GM12864 (cell line): ENCODE results near the gene CAMK2D.

Experiments used
- DNase-seq: peaks from one replicate; pipeline ENCODE4 v3.0.0-alpha.2; 2011; ENCODE audit warnings: low read depth
- H3K4me3 ChIP-seq: 2 replicates; pipeline ENCODE4 v1.5.1; 2011; ENCODE audit warnings: mild to moderate bottlenecking, low read depth, low read length, control low read depth
- TF ChIP-seq, protein P1 (sequence below): IDR thresholded peaks from 2 replicates; pipeline ENCODE4 v1.5.1; 2011; ENCODE audit warnings: low read depth, mild to moderate bottlenecking, moderate library complexity, low read length, control low read depth, inconsistent platforms; ENCODE audit errors: missing control alignments

CAMK2D gene

DNA sequence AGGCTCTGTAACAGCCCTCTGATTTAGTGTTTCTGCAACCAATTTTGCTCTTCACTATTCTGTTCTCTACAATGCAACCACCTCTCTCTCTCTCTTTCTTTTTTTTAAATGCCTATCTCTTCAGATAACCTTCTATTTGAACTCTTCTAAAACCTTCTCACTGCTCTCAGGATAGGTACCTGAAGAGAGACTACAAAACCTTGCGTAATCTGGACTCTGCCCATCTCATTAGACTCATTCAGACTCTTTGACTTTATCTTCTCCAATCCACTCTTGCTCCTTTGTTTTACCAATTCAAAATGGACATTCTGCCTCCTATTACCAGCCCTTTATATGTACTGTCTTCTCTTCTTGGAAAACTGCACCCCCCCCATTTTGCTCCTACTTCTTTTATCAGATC is 291.6 kb downstream of the CAMK2D start:
- DNase-seq = no peak
- TF ChIP-seq, protein P1, sequence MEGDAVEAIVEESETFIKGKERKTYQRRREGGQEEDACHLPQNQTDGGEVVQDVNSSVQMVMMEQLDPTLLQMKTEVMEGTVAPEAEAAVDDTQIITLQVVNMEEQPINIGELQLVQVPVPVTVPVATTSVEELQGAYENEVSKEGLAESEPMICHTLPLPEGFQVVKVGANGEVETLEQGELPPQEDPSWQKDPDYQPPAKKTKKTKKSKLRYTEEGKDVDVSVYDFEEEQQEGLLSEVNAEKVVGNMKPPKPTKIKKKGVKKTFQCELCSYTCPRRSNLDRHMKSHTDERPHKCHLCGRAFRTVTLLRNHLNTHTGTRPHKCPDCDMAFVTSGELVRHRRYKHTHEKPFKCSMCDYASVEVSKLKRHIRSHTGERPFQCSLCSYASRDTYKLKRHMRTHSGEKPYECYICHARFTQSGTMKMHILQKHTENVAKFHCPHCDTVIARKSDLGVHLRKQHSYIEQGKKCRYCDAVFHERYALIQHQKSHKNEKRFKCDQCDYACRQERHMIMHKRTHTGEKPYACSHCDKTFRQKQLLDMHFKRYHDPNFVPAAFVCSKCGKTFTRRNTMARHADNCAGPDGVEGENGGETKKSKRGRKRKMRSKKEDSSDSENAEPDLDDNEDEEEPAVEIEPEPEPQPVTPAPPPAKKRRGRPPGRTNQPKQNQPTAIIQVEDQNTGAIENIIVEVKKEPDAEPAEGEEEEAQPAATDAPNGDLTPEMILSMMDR = no peak
- H3K4me3 ChIP-seq = no peak overlapping the region

DNA sequence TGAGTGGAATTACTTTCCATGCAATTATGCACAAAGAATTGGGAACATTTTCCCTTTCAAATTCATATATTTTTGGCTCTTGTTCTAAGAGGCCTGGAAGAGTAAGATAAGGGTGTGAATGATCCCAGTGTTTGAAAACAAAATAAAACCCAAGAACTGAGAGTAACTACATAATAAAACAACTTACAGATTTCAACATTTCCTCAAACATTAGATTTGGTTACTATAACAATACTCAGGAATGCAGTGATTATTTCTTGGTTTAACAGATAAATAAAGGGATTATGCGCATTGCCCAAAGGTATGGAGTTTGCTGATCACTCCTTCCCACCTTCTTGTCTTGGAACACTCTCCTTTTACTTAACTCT is 292.5 kb downstream of the CAMK2D start:
- no peak for DNase-seq
- TF ChIP-seq, protein P1 = no peak
- no peak overlapping the region for H3K4me3 ChIP-seq

DNA sequence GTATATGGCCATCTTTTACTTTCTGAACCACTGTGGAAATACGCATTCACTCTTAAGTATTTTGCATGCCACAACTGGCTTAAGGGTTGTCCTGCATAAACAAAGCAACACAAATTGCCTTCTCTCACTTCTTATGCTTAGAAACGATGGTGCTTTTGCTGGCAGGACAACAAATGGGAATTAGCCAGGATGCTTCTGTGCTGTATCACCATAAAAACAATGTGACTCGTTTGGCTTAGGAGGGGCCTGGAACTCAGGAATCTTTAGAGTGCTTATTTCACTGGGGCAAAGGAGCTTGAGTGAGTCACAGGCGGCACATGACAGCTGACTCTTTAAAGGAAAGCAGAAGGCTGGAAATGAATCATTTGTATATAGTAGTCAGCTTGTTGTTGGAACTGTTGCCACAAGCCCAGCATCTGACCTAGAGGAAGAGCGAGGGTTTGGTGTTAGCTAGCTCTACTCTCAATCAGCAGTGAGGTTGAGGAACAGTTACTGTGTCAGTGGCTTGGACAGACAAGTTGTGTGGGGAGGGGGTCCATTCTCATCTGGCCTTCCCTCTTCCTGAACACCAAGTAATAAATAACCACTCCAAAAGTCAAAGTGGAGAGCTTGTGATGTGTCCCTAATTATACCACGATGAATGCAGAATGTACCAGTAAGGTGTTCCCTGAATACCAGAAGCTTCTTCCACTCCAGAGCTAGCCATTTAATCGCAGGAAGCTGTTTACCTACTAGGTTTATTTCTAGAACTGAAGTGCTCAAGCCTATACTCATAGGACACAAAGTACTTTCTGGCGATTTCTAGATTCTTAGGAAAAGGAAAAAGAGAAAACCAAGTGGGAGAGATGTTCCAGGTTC is 293.1 kb downstream of the CAMK2D start:
- H3K4me3 ChIP-seq = no peak overlapping the region
- no peak for DNase-seq
- TF ChIP-seq, protein P1 = no peak

DNA sequence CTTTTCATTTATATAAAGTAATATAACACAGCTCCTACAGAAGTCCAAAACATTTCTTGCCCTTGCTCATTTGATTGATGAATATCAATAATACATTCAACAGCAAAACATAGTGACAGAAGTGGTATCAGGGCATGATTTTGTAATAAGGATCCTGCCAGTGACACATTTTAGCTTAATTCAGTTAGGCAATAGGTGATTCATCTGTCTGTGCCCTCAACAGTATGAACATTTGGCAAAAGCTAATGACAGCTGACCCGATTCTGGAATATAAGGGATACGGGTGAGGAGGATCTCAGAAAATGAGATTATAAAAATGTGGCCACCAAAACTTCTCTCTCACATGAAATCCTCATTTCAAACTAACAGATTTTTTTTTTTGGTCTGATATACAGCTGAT is 294.0 kb downstream of the CAMK2D start:
- TF ChIP-seq, protein P1 = no peak
- no peak overlapping the region for H3K4me3 ChIP-seq
- DNase-seq = no peak

DNA sequence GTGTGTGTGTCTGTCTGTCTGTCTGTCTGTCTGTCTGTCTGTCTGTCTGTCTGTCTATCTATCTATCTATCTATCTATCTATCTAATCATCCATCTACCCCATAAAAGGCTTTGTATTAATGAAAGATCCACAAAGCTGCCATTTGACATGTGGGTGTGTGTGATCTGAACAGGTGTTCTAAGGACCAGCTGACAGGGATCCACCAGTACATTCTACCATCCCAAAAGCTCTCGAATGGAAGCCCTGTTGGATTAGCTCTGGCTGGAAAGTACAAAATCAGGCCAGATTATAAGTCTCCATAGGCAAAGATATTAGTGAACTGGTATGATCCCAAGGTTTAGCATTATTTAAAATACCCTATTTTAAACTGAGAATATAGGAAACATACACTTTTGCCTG is 299.3 kb downstream of the CAMK2D start:
- TF ChIP-seq, protein P1 = no peak
- DNase-seq = no peak
- no peak overlapping the region for H3K4me3 ChIP-seq

DNA sequence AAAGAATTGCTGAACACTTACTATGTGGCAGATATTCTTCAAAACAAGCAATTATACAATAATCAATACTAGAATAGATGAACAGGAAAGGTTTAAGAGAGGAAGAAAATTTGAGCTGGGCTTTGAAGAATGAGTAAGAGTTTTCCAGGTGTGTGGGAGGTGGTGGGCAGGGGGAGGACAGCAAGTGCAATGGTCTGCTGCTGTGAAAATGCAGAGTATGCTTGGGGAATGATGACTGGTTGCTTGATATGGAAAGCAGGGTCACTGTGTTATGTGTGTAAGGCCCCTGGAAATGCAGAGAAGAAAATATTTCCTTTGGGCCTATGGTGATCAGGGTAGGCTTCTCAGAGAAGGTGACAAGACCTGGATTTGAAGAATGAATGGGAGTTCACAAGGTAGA is 300.3 kb downstream of the CAMK2D start:
- DNase-seq = no peak
- no peak overlapping the region for H3K4me3 ChIP-seq
- TF ChIP-seq, protein P1 = no peak

DNA sequence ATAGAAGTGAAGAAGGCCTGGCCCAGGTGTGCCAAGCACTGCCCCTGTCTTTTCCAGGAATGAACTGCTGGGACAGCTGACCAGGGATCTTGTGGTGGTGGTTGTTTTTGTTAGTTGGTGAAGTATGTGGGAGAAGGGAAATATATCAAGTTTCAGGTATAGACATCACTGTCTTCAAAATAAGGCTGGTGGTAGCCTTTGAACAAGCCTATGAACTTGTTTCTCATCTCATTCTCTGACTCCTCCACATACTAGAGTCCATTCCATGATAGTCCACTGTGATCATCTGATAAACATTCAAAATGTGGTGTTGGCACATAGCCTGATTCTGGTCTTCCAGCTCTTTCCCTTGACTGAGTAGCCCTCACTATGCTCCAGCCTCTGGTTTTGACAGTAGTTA is 303.7 kb downstream of the CAMK2D start:
- H3K4me3 ChIP-seq = no peak overlapping the region
- DNase-seq = no peak
- TF ChIP-seq, protein P1 = no peak
